SK-N-SH (cell line): ENCODE measurements around the gene SESTD1. TPM values are rescaled to one million over a fixed set of nuclear protein-coding genes. Genes with fewer than 3 reads are reported as not detected.
"Not testable (repeated sequence)": the region's sequence is repeated elsewhere in the genome, so short reads cannot be mapped to it uniquely, and the experiment has no call there.

ENCODE experiments used
- CTCF ChIA-PET: fragments of 300-600, 350-600 bp; formaldehyde crosslinking; extraction: SDS; loops from one replicate; lab custom pipeline; 2021; lab: Yijun Ruan, JAX
- POLR2A ChIA-PET: fragments of 350-600 bp; sonication (Branson Sonifier 250); formaldehyde crosslinking; extraction: SDS; loops from one replicate; lab custom pipeline; 2020; ENCODE audit warnings: antibody characterized with exemption, inconsistent platforms; lab: Yijun Ruan, JAX
- DNase-seq: peaks from one replicate; pipeline ENCODE4 v3.0.0; 2012
- H2AFZ ChIP-seq: fragments of 200-600 bp; sonication (generic); 2 replicates; pipeline ENCODE4 v1.8.1; 2016; ENCODE audit warnings: antibody characterized with exemption, mild to moderate bottlenecking, low read depth
- H3F3A ChIP-seq: fragments of 200-600 bp; sonication (generic); replicated peaks from 2 replicates; pipeline ENCODE3; 2016; ENCODE audit warnings: antibody characterized with exemption, mild to moderate bottlenecking; ENCODE audit not compliant: insufficient read depth
- H3K27ac ChIP-seq, 2 experiments: fragments of 200-500 bp in 1 of 2; fragments of 200-600 bp in 1 of 2; sonication (Bioruptor generic) in 1 of 2; sonication (generic), shearing (Covaris generic) in 1 of 2; 2 replicates each; pipeline versions ENCODE4 v1.5.1 to v1.6.1; 2014 to 2016; ENCODE audit warnings: low read depth in 2 of 2, inconsistent platforms in 1 of 2, low read length in 1 of 2, mild to moderate bottlenecking in 1 of 2, mixed read lengths in 1 of 2
- H3K27me3 ChIP-seq: fragments of 200-600 bp; sonication (generic), shearing (Covaris generic); 2 replicates; pipeline ENCODE4 v1.6.1; 2016; ENCODE audit warnings: mixed run types; ENCODE audit not compliant: insufficient read depth
- H3K36me3 ChIP-seq, 2 experiments: fragments of 200-500 bp in 1 of 2; fragments of 200-600 bp in 1 of 2; sonication (Bioruptor generic) in 1 of 2; sonication (generic) in 1 of 2; replicated peaks in 1 of 2; 2 replicates each; pipeline versions ENCODE3 to v1.5.1; 2014 to 2016; ENCODE audit warnings: low read length in 1 of 2, mild to moderate bottlenecking in 1 of 2; ENCODE audit not compliant: insufficient read depth in 2 of 2, control insufficient read depth in 1 of 2
- H3K4me1 ChIP-seq, 2 experiments: fragments of 200-500 bp in 1 of 2; fragments of 200-600 bp in 1 of 2; sonication (Bioruptor generic) in 1 of 2; sonication (generic), shearing (Covaris generic) in 1 of 2; 2 replicates each; pipeline versions ENCODE4 v1.5.1 to v1.6.1; 2014 to 2016; ENCODE audit warnings: low read depth in 1 of 2, low read length in 1 of 2, mixed run types in 1 of 2; ENCODE audit not compliant: insufficient read depth in 2 of 2, control insufficient read depth in 1 of 2
- H3K4me2 ChIP-seq: fragments of 200-600 bp; sonication (generic), shearing (Covaris generic); 2 replicates; pipeline ENCODE4 v1.6.1; 2017; ENCODE audit warnings: mixed run types
- H3K4me3 ChIP-seq, 2 experiments: fragments of 200-500 bp in 1 of 2; fragments of 200-600 bp in 1 of 2; sonication (Bioruptor generic) in 1 of 2; sonication (generic), shearing (Covaris generic) in 1 of 2; 2 replicates each; pipeline versions ENCODE4 v1.5.1 to v1.8.1; 2014 to 2016; ENCODE audit warnings: low read depth in 2 of 2, inconsistent platforms in 1 of 2, low read length in 1 of 2, mild to moderate bottlenecking in 1 of 2, mixed read lengths in 1 of 2, moderate library complexity in 1 of 2
- H3K79me2 ChIP-seq: fragments of 200-600 bp; sonication (generic); 2 replicates; pipeline ENCODE4 v1.8.1; 2017; ENCODE audit warnings: mild to moderate bottlenecking; ENCODE audit not compliant: insufficient read depth
- H3K9ac ChIP-seq: fragments of 200-600 bp; sonication (generic); 2 replicates; pipeline ENCODE4 v1.6.1; 2017; ENCODE audit warnings: mixed run types
- H3K9me2 ChIP-seq: fragments of 200-600 bp; sonication (generic); 2 replicates; pipeline ENCODE4 v1.6.1; 2017; ENCODE audit warnings: mixed run types
- H3K9me3 ChIP-seq: fragments of 200-600 bp; sonication (generic); 2 replicates; pipeline ENCODE4 v1.6.1; 2017; ENCODE audit warnings: mixed run types, mild to moderate bottlenecking, moderate library complexity
- H4K20me1 ChIP-seq: fragments of 200-600 bp; sonication (generic); 2 replicates; pipeline ENCODE4 v1.6.1; 2017; ENCODE audit warnings: mild to moderate bottlenecking, mixed run types; ENCODE audit not compliant: insufficient read depth
- EP300 ChIP-seq, 2 experiments: IDR thresholded peaks; 2 replicates each; pipeline versions ENCODE4 v1.4.0 to v1.6.1; 2012; ENCODE audit warnings: borderline replicate concordance in 1 of 2, low read depth in 1 of 2, low read length in 1 of 2
- FOSL2 ChIP-seq: IDR thresholded peaks from 2 replicates; pipeline ENCODE4 v1.4.0; 2012; ENCODE audit warnings: low read depth, mild to moderate bottlenecking, moderate library complexity, borderline replicate concordance
- FOXJ3 ChIP-seq: sonication (generic); formaldehyde crosslinking; IDR thresholded peaks from 2 replicates; pipeline ENCODE4 v1.5.1; 2020; ENCODE audit warnings: mild to moderate bottlenecking, missing genetic modification reagents
- FOXM1 ChIP-seq: IDR thresholded peaks from 2 replicates; pipeline ENCODE4 v1.4.0; 2012; ENCODE audit warnings: low read depth, mild to moderate bottlenecking
- GABPA ChIP-seq: IDR thresholded peaks from 2 replicates; pipeline ENCODE4 v1.4.0; 2012; ENCODE audit warnings: low read depth, mild to moderate bottlenecking
- GATA2 ChIP-seq: sonication (generic); formaldehyde crosslinking; IDR thresholded peaks from 2 replicates; pipeline ENCODE4 v1.5.0; 2020; ENCODE audit warnings: mild to moderate bottlenecking, missing genetic modification reagents
- IRF3 ChIP-seq: fragments of 150-350 bp; IDR thresholded peaks from 2 replicates; pipeline ENCODE4 v1.6.1; 2016; ENCODE audit warnings: mild to moderate bottlenecking, low read depth, low read length
- JUND ChIP-seq: IDR thresholded peaks from 2 replicates; pipeline ENCODE4 v1.4.0; 2012
- MEF2A ChIP-seq: IDR thresholded peaks from 2 replicates; pipeline ENCODE4 v1.4.0; 2012; ENCODE audit warnings: low read depth, borderline replicate concordance
- MXI1 ChIP-seq: IDR thresholded peaks from 2 replicates; pipeline ENCODE4 v1.6.1; 2012; ENCODE audit warnings: mild to moderate bottlenecking, low read depth, low read length, improper control_type of control experiment
- NFIC ChIP-seq: IDR thresholded peaks from 2 replicates; pipeline ENCODE4 v1.4.0; 2012; ENCODE audit warnings: borderline replicate concordance
- RCOR1 ChIP-seq: fragments of 150-350 bp; IDR thresholded peaks from 2 replicates; pipeline ENCODE4 v1.6.1; 2017; ENCODE audit warnings: antibody characterized with exemption, low read length
- RXRA ChIP-seq: IDR thresholded peaks from 2 replicates; pipeline ENCODE4 v1.4.0; 2012; ENCODE audit warnings: low read depth, mild to moderate bottlenecking, borderline replicate concordance
- TAF1 ChIP-seq: IDR thresholded peaks from 2 replicates; pipeline ENCODE4 v1.6.1; 2012; ENCODE audit warnings: low read depth, mild to moderate bottlenecking, low read length, moderate library complexity, borderline replicate concordance
- TEAD4 ChIP-seq: IDR thresholded peaks from 2 replicates; pipeline ENCODE4 v1.4.0; 2012; ENCODE audit warnings: mild to moderate bottlenecking, borderline replicate concordance; ENCODE audit not compliant: insufficient read depth
- WGBS: methylation state at CpG from one replicate; pipeline ENCODE4 v1.1.6; 2017; ENCODE audit warnings: low lambda C conversion rate; 5-methylcytosine and 5-hydroxymethylcytosine counted together
- polyA plus RNA-seq, 3 experiments: library from polyadenylated mRNA; depleted of rRNA; stranded (reverse); fragments of >200 nt; gene quantifications; 2 replicates each; pipeline ENCODE4 v1.2.3, GENCODE V29; 2012
- TF ChIP-seq, protein P1 (sequence below): IDR thresholded peaks from 2 replicates; pipeline ENCODE4 v1.4.0; 2012; ENCODE audit warnings: low read depth
- TF ChIP-seq, protein P2 (sequence below): IDR thresholded peaks from 2 replicates; pipeline ENCODE4; 2012

SESTD1 gene
- polyA plus RNA-seq, 1 of the 3 experiments (the other 2 are of a cell fraction), result 4.6 TPM

DNA sequence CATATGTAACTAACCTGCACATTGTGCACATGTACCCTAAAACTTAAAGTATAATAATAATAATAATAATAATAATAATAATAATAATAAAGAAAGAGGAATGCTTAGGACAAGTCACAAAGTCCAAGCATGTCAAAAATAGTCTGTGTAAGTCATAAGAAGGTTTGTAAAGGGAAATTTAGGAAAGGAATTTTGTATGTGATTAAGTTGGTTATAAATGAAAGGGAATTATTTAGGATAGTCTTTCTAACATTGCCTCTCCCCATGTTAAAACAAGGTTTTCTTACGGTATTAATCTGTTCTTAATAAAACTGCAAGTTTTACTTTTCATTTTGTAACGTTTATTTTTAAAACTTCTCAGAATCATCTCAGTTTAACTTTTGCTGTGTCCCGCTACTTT is 62.8 kb downstream of the SESTD1 start:
- no peak for DNase-seq
- Histone ChIP-seq H3F3A (no peaks in the 10 kb centered on the region), H2AFZ (no peak overlapping the region), H3K4me3 (no peak overlapping the region), H3K9me3 (peaks cover 13% of the 10 kb centered on the region; the same call in 1 of the 2 replicates), H3K36me3 (peaks cover 0 to 4% of the 10 kb centered on the region in 2 experiments), H3K9me2 (no peaks in the 10 kb centered on the region), H4K20me1 (no peaks in the 10 kb centered on the region), H3K9ac (no peak overlapping the region), H3K27ac (no peak overlapping the region), H3K27me3 (no peaks in the 10 kb centered on the region), H3K79me2 (peaks cover 73% of the 10 kb centered on the region), H3K4me1 (no peaks in the 10 kb centered on the region), H3K4me2 (no peak overlapping the region)
- no peak for TF ChIP-seq MXI1
- no peak for TF ChIP-seq GATA2 (CRISPR knock-in tag)
- TF ChIP-seq EP300 (IDR thresholded peaks at IDR 0.05; ENCODE audit: borderline replicate concordance in 1 of 2, low read depth in 1 of 2, low read length in 1 of 2), result no peak
- TF ChIP-seq, protein P1, sequence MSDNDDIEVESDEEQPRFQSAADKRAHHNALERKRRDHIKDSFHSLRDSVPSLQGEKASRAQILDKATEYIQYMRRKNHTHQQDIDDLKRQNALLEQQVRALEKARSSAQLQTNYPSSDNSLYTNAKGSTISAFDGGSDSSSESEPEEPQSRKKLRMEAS, result no peak
- no peak for TF ChIP-seq NFIC
- no peak for TF ChIP-seq TEAD4
- TF ChIP-seq IRF3, result no peak
- TF ChIP-seq, protein P2, sequence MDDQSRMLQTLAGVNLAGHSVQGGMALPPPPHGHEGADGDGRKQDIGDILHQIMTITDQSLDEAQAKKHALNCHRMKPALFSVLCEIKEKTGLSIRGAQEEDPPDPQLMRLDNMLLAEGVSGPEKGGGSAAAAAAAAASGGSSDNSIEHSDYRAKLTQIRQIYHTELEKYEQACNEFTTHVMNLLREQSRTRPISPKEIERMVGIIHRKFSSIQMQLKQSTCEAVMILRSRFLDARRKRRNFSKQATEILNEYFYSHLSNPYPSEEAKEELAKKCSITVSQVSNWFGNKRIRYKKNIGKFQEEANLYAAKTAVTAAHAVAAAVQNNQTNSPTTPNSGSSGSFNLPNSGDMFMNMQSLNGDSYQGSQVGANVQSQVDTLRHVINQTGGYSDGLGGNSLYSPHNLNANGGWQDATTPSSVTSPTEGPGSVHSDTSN, result no peak
- TF ChIP-seq MEF2A, result no peak
- no peak for TF ChIP-seq FOSL2
- TF ChIP-seq FOXJ3 (CRISPR knock-in tag), result no peak
- TF ChIP-seq GABPA, result no peak
- no peak for TF ChIP-seq JUND
- TF ChIP-seq RXRA, result no peak
- TF ChIP-seq RCOR1, result no peak
- no peak for TF ChIP-seq FOXM1
- TF ChIP-seq TAF1, result no peak
- CTCF ChIA-PET, result no interaction called here
- POLR2A ChIA-PET, result no interaction called here
- 93% methylated on average over 3 of the region's 3 CpGs for WGBS

DNA sequence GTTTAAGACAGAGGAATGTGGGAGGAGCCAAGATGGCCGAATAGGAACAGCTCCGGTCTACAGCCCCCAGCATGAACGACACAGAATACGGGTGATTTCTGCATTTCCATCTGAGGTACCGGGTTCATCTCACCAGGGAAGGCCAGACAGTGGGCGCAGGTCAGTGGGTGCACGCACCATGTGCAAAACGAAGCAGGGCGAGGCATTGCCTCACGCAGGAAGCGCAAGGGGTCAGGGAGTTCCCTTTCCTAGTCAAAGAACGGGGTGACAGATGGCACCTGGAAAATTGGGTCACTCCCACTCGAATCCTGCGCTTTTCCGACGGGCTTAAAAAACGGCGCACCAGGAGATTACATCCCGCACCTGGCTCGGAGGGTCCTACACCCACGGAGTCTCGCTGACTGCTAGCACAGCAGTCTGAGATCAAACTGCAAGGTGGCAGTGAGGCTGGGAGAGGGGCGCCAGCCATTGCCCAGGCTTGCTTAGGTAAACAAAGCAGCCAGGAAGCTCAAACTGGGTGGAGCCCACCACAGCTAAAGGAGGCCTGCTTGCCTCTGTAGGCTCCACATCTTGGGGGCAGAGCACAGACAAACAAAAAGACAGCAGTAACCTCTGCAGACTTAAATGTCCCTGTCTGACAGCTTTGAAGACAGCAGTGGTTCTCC is 68.6 kb downstream of the SESTD1 start:
- H2AFZ ChIP-seq, H3K27ac ChIP-seq, DNase-seq, H3K9me2 ChIP-seq, H4K20me1 ChIP-seq, H3F3A ChIP-seq, POLR2A ChIA-PET, H3K4me3 ChIP-seq, H3K4me2 ChIP-seq, H3K9me3 ChIP-seq, CTCF ChIA-PET, H3K27me3 ChIP-seq, H3K9ac ChIP-seq, H3K36me3 ChIP-seq, H3K4me1 ChIP-seq: not testable (repeated sequence)
- peaks cover 63% of the 10 kb centered on the region for H3K79me2 ChIP-seq
- 95% methylated on average over 19 of the region's 23 CpGs for WGBS
